Sigmoid colon (tissue), 4 donors: ENCODE measurements around the gene AQP12B.

Experiments
- EP300 ChIP-seq, 4 donors: sonication (generic); formaldehyde crosslinking; IDR thresholded peaks; one replicate each; pipeline ENCODE4 v1.6.1; 2017; ENCODE audit warnings: antibody characterized with exemption in 4 of 4
- POLR2A ChIP-seq, 2 donors: fragments of 450-650 bp; IDR thresholded peaks; one replicate each; pipeline ENCODE4 v1.6.1; 2016; ENCODE audit warnings: antibody characterized with exemption in 2 of 2, mild to moderate bottlenecking in 2 of 2, moderate library complexity in 2 of 2
- POLR2AphosphoS5 ChIP-seq, 4 donors: sonication (generic); formaldehyde crosslinking; IDR thresholded peaks; one replicate each; pipeline ENCODE4 v1.6.1; 2017; ENCODE audit warnings: antibody characterized with exemption in 4 of 4
- TF ChIP-seq, protein P1 (sequence below), 4 experiments: fragments of 450-650 bp in 3 of 4; fragments of 200-600 bp in 1 of 4; IDR thresholded peaks; one replicate each; pipeline ENCODE4 v1.5.1; 2016 to 2019; ENCODE audit warnings: antibody characterized with exemption in 4 of 4, mild to moderate bottlenecking in 3 of 4, moderate library complexity in 2 of 4

GRCh38 chr2:240627736-240628506, 54.8 kb downstream of the AQP12B start:
- TF ChIP-seq, protein P1, sequence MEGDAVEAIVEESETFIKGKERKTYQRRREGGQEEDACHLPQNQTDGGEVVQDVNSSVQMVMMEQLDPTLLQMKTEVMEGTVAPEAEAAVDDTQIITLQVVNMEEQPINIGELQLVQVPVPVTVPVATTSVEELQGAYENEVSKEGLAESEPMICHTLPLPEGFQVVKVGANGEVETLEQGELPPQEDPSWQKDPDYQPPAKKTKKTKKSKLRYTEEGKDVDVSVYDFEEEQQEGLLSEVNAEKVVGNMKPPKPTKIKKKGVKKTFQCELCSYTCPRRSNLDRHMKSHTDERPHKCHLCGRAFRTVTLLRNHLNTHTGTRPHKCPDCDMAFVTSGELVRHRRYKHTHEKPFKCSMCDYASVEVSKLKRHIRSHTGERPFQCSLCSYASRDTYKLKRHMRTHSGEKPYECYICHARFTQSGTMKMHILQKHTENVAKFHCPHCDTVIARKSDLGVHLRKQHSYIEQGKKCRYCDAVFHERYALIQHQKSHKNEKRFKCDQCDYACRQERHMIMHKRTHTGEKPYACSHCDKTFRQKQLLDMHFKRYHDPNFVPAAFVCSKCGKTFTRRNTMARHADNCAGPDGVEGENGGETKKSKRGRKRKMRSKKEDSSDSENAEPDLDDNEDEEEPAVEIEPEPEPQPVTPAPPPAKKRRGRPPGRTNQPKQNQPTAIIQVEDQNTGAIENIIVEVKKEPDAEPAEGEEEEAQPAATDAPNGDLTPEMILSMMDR (IDR thresholded peaks at IDR 0.05), result no peak
- TF ChIP-seq POLR2A (IDR thresholded peaks at IDR 0.05), result no peak
- TF ChIP-seq POLR2AphosphoS5 (IDR thresholded peaks at IDR 0.05), result no peak
- no peak for TF ChIP-seq EP300 (IDR thresholded peaks at IDR 0.05)
